IMR-90 (cell line): ENCODE measurements around the gene DGKG.

Source experiments
- CEBPB ChIP-seq: IDR thresholded peaks from 2 replicates; pipeline ENCODE4 v1.6.1; 2012; ENCODE audit warnings: low read depth, low read length, improper control_type of control experiment
- CTCF ChIP-seq: conservative IDR thresholded peaks from 2 replicates; pipeline ENCODE4 v1.5.1; 2012; ENCODE audit warnings: mild to moderate bottlenecking, low read depth, low read length, improper control_type of control experiment
- MXI1 ChIP-seq: IDR thresholded peaks from 2 replicates; pipeline ENCODE4 v1.6.1; 2012; ENCODE audit warnings: low read depth, mild to moderate bottlenecking, low read length, moderate library complexity, borderline replicate concordance
- POLR2A ChIP-seq: IDR thresholded peaks from 2 replicates; pipeline ENCODE4 v1.6.1; 2012; ENCODE audit warnings: mild to moderate bottlenecking, low read depth, low read length
- RAD21 ChIP-seq: IDR thresholded peaks from 2 replicates; pipeline ENCODE4 v1.6.1; 2012; ENCODE audit warnings: low read length, improper control_type of control experiment
- RFX5 ChIP-seq: IDR thresholded peaks from 2 replicates; pipeline ENCODE4 v1.8.0; 2012; ENCODE audit warnings: low read depth, mild to moderate bottlenecking, low read length, moderate library complexity

GRCh38 chr3:186127463-186127862, 234.6 kb downstream of the DGKG start:
- TF ChIP-seq POLR2A (no peak), RAD21 (no peak), CTCF (no peak), CEBPB (no peak), MXI1 (no peak), RFX5 (no peak)
